HL-60 (cell line): Measurements from ENCODE around the gene ATP1A1.

ENCODE experiments used
- DNase-seq, 2 experiments: peaks; one replicate each; pipeline ENCODE4 v3.0.0-alpha.2; 2010 to 2020; ENCODE audit warnings: low read depth in 1 of 2, low spot score in 1 of 2
- H3K27ac ChIP-seq: fragments of 250-450 bp; sonication (Bioruptor Pico); replicated peaks from 2 replicates; pipeline ENCODE4 v1.5.1; 2020; ENCODE audit warnings: mild to moderate bottlenecking, moderate library complexity
- H3K27me3 ChIP-seq: fragments of 250-450 bp; sonication (Bioruptor Pico); 2 replicates; pipeline ENCODE4 v1.5.1; 2021; ENCODE audit warnings: mild to moderate bottlenecking, moderate library complexity; ENCODE audit not compliant: insufficient read depth, poor library complexity, severe bottlenecking
- H3K4me3 ChIP-seq: replicated peaks from 2 replicates; pipeline ENCODE4 v1.5.1; 2011; ENCODE audit warnings: mild to moderate bottlenecking, control low read depth, low read length; ENCODE audit not compliant: insufficient read depth
- CTCF ChIP-seq: IDR thresholded peaks from one replicate; pipeline ENCODE4 v1.5.1; 2011; ENCODE audit warnings: low read length, control low read depth, inconsistent platforms; ENCODE audit not compliant: insufficient read depth
- GABPA ChIP-seq: IDR thresholded peaks from 2 replicates; pipeline ENCODE4 v1.6.1; 2012; ENCODE audit warnings: low read depth
- POLR2AphosphoS5 ChIP-seq: IDR thresholded peaks from 2 replicates; pipeline ENCODE4 v1.6.1; 2012; ENCODE audit warnings: low read depth
- SPI1 ChIP-seq: IDR thresholded peaks from 2 replicates; pipeline ENCODE4 v1.6.1; 2012; ENCODE audit warnings: low read depth, mild to moderate bottlenecking, borderline replicate concordance
- TF ChIP-seq, protein P1 (sequence below): IDR thresholded peaks from 2 replicates; pipeline ENCODE4 v1.6.1; 2012; ENCODE audit warnings: low read depth; ENCODE audit not compliant: insufficient replicate concordance

The ATP1A1 gene

GRCh38 chr1:116429821-116430374, 56.9 kb downstream of the ATP1A1 start:
- TF ChIP-seq POLR2AphosphoS5 = no peak
- TF ChIP-seq, protein P1, sequence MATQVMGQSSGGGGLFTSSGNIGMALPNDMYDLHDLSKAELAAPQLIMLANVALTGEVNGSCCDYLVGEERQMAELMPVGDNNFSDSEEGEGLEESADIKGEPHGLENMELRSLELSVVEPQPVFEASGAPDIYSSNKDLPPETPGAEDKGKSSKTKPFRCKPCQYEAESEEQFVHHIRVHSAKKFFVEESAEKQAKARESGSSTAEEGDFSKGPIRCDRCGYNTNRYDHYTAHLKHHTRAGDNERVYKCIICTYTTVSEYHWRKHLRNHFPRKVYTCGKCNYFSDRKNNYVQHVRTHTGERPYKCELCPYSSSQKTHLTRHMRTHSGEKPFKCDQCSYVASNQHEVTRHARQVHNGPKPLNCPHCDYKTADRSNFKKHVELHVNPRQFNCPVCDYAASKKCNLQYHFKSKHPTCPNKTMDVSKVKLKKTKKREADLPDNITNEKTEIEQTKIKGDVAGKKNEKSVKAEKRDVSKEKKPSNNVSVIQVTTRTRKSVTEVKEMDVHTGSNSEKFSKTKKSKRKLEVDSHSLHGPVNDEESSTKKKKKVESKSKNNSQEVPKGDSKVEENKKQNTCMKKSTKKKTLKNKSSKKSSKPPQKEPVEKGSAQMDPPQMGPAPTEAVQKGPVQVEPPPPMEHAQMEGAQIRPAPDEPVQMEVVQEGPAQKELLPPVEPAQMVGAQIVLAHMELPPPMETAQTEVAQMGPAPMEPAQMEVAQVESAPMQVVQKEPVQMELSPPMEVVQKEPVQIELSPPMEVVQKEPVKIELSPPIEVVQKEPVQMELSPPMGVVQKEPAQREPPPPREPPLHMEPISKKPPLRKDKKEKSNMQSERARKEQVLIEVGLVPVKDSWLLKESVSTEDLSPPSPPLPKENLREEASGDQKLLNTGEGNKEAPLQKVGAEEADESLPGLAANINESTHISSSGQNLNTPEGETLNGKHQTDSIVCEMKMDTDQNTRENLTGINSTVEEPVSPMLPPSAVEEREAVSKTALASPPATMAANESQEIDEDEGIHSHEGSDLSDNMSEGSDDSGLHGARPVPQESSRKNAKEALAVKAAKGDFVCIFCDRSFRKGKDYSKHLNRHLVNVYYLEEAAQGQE = no peak
- no peak for TF ChIP-seq SPI1
- no peak for TF ChIP-seq GABPA
- TF ChIP-seq CTCF = no peak
- H3K27me3 ChIP-seq = no peaks in the 10 kb centered on the region
- DNase-seq = no peak
- H3K4me3 ChIP-seq = no peak overlapping the region
- H3K27ac ChIP-seq = no peak overlapping the region

DNA sequence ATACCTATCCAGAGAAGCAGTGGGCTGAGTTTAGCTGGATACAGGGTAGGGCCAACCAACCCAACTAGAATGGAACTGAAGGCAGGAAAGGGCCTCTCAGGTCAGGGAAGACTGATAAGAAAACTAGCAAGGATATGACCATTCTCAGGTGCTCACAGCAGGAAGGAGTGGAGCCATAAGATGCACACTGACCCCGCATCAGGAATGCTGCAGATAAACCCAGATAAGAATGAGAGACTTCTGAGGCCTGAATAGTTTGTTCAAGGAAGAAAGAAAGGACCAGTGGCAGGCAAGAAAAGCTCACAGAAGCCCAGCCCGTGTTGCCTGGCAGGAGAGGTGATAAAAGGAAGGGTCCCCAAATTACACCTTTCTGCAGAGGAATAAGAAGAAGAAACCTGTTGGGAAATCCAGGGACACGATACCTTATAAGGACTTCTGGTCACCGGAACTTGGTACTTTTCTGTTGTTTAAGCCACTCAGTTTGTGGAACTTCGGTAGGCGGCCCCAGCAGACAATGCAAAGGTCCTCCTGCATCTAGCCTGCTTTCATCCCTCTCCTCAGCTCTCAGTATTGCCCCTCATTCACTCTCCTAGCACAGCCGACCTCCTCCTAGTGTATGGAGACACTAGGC, 58.9 kb downstream of the ATP1A1 start:
- Histone ChIP-seq H3K27ac (no peak overlapping the region), H3K4me3 (no peak overlapping the region), H3K27me3 (peaks cover 2% of the 10 kb centered on the region)
- no peak for DNase-seq
- TF ChIP-seq CTCF (no peak), SPI1 (no peak), POLR2AphosphoS5 (no peak), GABPA (no peak)
- TF ChIP-seq, protein P1 = no peak

- no peak for DNase-seq
Observed at GRCh38 chr1:116432655-116433265, 59.7 kb downstream of the ATP1A1 start.

More at GRCh38 chr1:116432655-116433265, 59.7 kb downstream of the ATP1A1 start:
- Histone ChIP-seq H3K27me3 (peaks cover 2% of the 10 kb centered on the region), H3K27ac (no peak overlapping the region), H3K4me3 (no peak overlapping the region)
- no peak for TF ChIP-seq POLR2AphosphoS5
- TF ChIP-seq GABPA = no peak
- TF ChIP-seq CTCF = no peak
- TF ChIP-seq, protein P1 = no peak
- no peak for TF ChIP-seq SPI1
